GM06990 (cell line): ENCODE results near the gene ATIC.

Experiments used
- DNase-seq: peaks from one replicate; pipeline ENCODE4 v3.0.0-alpha.2; 2011; ENCODE audit not compliant: insufficient read length; ENCODE audit errors: extremely low read depth
- H3K27me3 ChIP-seq: replicated peaks from 2 replicates; pipeline ENCODE4 v1.6.0; 2011; ENCODE audit warnings: low read length; ENCODE audit not compliant: control insufficient read depth, insufficient read depth
- H3K36me3 ChIP-seq: 2 replicates; pipeline ENCODE4 v1.5.1; 2011; ENCODE audit warnings: low read length; ENCODE audit not compliant: control insufficient read depth, insufficient read depth
- H3K4me3 ChIP-seq: replicated peaks from 2 replicates; pipeline ENCODE4 v1.5.1; 2011; ENCODE audit warnings: low read depth, mild to moderate bottlenecking, control low read depth, low read length
- CTCF ChIP-seq: IDR thresholded peaks from 2 replicates; pipeline ENCODE4 v1.5.1; 2011; ENCODE audit warnings: low read length, control low read depth, mild to moderate bottlenecking, inconsistent platforms; ENCODE audit not compliant: insufficient read depth, poor library complexity, severe bottlenecking

The ATIC gene

DNA sequence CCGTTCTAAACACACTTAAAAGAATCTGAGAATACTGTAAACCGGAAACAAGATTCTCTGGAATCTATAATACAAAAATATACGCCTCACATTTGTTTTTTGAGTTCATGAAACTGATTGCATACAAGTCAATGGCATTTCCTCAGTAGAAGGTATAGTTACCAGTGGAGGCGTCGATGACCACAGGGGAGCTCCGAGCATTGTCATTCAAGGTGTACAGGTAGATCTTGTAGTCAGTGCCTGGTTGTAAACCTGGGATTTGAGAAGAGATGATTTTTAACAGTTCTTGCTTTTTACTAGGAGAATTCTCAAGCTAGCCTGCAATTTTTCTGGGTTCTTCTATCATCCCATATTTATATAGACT lies 63.6 kb downstream of the ATIC start:
- Histone ChIP-seq H3K4me3 (no peak overlapping the region), H3K27me3 (no peaks in the 10 kb centered on the region), H3K36me3 (no peaks in the 10 kb centered on the region)
- TF ChIP-seq CTCF = no peak
- no peak for DNase-seq

DNA sequence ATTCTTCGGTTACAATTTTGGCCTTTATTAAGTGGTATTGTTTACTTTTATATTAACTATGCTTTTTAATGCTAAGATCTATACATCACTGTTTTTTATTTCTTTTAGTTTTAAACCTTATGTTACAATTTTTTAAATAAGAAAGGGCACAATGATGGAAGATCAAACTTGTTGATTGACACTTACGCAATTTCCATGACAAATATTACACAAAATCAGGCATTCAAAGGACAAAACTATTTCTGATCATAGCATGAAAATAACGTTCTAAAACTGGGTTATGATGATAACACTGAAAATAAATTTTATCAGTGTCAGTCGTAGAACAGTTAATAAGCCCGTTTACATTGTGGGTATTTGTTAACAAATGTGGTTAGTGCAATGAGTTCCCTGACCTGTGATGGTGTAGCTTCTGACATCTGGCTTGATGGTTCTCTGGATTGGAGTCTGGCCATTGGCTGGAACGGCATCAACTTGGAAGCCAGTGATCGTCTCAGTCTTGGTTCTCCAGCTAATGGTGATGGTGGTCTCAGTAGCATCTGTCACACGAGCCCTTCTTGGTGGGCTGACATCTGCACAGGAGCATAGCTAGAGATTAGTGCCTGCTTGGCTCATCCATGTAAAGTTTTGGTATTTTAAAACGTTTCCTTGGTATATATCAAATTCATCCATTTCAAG lies 64.4 kb downstream of the ATIC start:
- no peaks in the 10 kb centered on the region for H3K36me3 ChIP-seq

GRCh38 chr2:215377283-215377682 lies 65.4 kb downstream of the ATIC start:
- Histone ChIP-seq H3K27me3 (no peaks in the 10 kb centered on the region), H3K36me3 (no peaks in the 10 kb centered on the region), H3K4me3 (no peak overlapping the region)
- TF ChIP-seq CTCF = no peak
- no peak for DNase-seq

More for the DNA sequence above, 64.4 kb downstream of the ATIC start:
- Histone ChIP-seq H3K27me3 (no peaks in the 10 kb centered on the region), H3K4me3 (no peak overlapping the region)
- no peak for DNase-seq
- TF ChIP-seq CTCF = no peak

- no peak overlapping the region for H3K4me3 ChIP-seq
- no peak for DNase-seq
- H3K36me3 ChIP-seq = no peaks in the 10 kb centered on the region
- no peak for TF ChIP-seq CTCF
- H3K27me3 ChIP-seq = no peaks in the 10 kb centered on the region
Measured at GRCh38 chr2:215378045-215378444, 66.2 kb downstream of the ATIC start.

GRCh38 chr2:215379039-215379438 lies 67.2 kb downstream of the ATIC start:
- no peak for DNase-seq
- no peaks in the 10 kb centered on the region for H3K27me3 ChIP-seq
- H3K36me3 ChIP-seq = no peaks in the 10 kb centered on the region
- H3K4me3 ChIP-seq = no peak overlapping the region
- TF ChIP-seq CTCF = no peak

GRCh38 chr2:215379948-215380347 lies 68.1 kb downstream of the ATIC start:
- no peaks in the 10 kb centered on the region for H3K36me3 ChIP-seq
- TF ChIP-seq CTCF = no peak
- no peak for DNase-seq

More at GRCh38 chr2:215379948-215380347, 68.1 kb downstream of the ATIC start:
- H3K27me3 ChIP-seq = no peaks in the 10 kb centered on the region
- H3K4me3 ChIP-seq = no peak overlapping the region
